GM21576 (cell line): ENCODE results near the gene TNIK.
A peak's percentile ranks its signal among the peaks of the same experiment; 100 is the strongest.

Source experiments
- ATAC-seq: cut with Tn5 transposase; IDR thresholded peaks from one replicate; pipeline ENCODE4 v1.9.1; 2021; ENCODE audit warnings: mild to moderate bottlenecking, moderate library complexity; ENCODE audit not compliant: unreplicated experiment

TNIK gene

GRCh38 chr3:171181907-171182690 is 278.1 kb downstream of the TNIK start:
- no peak for ATAC-seq

DNA sequence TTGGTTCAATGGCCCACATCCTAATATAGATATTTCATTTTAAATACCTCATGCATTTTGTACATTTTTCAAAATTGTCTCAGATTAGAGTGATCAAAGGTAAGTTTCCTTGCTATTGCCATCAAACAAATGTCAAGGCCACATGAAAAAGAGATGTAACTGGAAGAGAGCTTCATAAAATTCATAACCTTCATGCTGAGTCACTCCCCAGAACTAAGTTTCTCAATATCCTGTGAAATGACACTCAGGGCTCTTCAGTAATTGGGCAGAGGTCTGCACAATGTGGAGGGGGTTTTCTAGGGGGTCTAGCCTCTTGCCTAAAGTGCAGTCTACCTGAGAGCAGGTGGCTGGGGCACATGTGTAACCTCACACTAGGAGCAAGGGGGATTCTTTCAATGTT is 281.5 kb downstream of the TNIK start:
- ATAC-seq: no peak

GRCh38 chr3:171177553-171177952 is 282.7 kb downstream of the TNIK start:
- ATAC-seq: no peak

DNA sequence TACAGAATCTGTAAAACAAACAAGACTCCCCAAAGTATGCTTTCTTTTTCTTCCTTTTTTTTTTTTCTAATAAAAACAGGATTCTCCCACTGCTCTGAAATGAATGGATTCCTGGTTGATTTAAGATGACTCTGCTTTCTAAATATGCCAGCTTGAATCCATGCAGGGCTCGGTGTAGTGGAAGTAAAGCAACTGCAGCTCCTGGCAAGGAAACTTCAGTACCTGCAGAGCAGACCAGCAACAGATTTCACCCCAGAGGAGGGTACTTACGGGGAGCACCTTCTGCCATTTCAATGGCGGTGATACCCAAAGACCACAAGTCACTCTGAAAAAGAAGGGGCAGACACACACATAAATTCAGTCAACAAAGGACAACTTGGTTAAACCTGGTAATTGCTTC is 283.1 kb downstream of the TNIK start:
- ATAC-seq: no peak

DNA sequence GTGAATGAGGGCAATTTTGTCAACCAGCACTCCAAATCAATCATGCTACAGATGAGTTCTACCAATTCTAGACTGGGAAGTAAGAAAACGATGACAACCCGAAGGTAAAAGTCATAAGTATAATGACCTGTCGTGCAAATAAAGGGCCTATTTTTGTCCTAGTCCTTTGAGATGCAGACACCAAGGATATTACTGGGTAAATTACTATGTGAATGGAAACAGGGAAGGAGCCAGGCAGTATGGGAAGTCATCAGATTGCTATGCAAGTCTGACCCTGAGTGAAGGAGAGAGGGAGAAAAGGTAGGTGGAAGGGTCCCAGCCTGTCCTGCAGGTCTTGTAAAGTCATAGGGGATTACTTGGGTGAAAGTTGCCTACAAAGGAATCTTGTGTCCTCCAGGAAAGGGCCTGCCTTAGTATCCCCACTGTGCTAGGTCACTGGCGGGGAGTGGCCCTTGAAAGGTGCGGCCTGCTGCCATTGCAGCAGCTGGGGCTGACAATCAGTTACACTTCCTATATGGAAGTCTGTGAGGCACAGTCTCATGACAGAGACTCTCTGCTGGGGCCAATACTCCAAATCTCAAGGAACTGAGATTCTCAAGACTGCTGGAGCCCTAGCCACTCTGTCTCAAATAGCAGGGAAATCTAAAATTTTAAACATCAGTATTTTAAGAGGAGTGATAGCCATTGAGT is 283.8 kb downstream of the TNIK start:
- no peak for ATAC-seq

- no peak for ATAC-seq
Observed at GRCh38 chr3:171175741-171176234, 284.4 kb downstream of the TNIK start.

DNA sequence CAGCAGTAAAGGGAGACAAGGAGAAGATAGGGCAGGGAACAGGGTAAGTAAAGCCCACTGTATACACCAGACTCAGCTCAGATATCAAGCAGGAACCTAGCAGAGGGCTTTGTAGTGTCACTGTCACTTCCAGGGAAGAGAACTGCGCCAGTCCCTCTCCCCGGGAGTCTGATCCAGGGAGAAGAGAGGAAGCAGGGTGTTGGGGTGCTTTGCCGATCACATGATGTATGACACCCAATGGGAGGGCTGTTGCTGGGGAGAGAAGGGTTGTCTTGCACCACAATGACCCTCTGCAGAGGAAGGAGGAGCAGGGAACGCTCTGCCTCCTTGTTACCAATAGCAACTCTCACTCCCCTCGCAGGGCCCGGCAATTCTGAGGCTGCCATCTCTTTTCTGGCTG is 286.5 kb downstream of the TNIK start:
- ATAC-seq: no peak

- no peak for ATAC-seq
Observed at GRCh38 chr3:171172070-171172469, 288.1 kb downstream of the TNIK start.

DNA sequence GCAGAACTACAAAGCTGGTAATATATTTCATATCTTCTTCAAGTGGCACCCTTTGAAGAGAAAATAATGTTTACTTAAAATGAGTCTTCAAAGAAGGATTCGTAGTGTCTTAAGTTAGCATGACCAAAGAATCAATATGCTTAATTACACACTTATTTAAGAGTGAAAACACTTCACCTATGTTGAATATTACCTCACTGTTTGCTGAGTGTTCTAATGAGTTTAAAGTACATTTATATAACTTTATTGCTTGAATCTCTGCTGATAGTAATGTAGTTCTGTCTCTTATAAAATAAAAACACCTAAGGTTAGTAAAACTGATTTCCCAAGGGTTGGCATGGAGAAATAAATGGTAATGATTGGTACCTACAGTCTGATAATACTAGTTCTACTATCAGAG is 290.3 kb downstream of the TNIK start:
- ATAC-seq: no peak

- ATAC-seq: no peak
Observed at GRCh38 chr3:171169443-171169842, 290.8 kb downstream of the TNIK start.

DNA sequence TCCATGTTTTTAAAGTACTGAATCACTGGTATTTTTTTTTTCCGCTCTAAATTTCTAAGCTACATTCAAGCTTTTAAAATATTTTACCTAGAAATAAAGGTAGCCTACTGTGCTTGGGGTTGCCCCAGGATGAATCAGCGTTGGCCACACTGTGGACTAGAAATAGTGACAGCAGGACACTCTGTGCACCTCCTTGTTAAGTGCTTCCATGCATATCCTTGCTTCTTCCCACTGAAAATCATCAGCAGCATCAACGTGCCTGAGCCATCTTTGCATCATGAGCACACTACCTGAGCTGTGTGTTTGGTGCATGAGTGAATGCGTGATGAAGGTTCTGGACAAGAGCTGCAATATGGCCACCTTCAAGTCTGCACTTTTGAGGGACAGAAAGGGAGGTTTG is 291.7 kb downstream of the TNIK start:
- no peak for ATAC-seq

GRCh38 chr3:171168086-171168485 is 292.1 kb downstream of the TNIK start:
- ATAC-seq: no peak

- ATAC-seq: peak; percentile 33
Observed at GRCh38 chr3:171165983-171166382, 294.2 kb downstream of the TNIK start.

DNA sequence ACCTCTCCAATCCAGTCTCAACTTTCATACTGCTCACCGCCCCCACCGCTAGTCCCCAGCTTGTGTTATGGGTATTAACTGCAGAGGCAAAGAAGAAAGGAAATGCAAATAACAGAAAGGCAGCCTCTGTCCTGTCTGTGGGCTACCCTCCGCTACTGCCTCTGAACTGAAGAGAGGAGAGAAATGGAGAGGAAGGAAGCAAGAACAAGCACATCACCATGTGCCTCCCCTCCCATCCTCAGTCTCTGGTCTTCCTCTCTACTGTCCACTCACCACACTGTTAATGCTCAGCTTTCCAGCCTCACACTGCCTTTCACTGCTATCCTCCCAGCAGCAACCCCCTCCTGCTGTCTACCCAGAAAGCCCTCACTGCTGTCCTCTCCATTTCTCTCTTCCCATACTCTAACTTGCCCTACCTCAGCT is 294.7 kb downstream of the TNIK start:
- peak; percentile 56 for ATAC-seq

DNA sequence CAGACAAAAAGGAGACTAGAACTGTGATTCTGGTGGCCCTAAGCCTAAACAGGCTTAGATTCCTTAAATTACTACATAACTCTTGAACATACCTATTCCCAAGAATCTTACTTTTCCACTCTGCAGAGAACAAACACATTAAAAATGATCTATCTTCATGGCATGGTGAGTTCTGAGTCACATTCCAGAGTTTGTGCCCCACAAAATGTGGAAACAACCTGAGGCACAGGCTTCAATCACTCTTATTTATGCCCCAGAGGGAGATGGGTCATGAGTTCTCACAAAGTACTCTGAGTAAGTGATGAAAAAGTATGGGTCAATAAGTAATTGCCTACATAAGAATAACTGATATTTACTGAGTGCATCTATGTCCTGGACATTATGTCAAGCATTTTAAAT is 296.1 kb downstream of the TNIK start:
- ATAC-seq: no peak

- no peak for ATAC-seq
Observed at GRCh38 chr3:171163101-171164066, 296.8 kb downstream of the TNIK start.

- no peak for ATAC-seq
Observed at GRCh38 chr3:171160325-171160724, 299.9 kb downstream of the TNIK start.

- ATAC-seq: no peak
Observed at GRCh38 chr3:171159822-171160157, 300.4 kb downstream of the TNIK start.

DNA sequence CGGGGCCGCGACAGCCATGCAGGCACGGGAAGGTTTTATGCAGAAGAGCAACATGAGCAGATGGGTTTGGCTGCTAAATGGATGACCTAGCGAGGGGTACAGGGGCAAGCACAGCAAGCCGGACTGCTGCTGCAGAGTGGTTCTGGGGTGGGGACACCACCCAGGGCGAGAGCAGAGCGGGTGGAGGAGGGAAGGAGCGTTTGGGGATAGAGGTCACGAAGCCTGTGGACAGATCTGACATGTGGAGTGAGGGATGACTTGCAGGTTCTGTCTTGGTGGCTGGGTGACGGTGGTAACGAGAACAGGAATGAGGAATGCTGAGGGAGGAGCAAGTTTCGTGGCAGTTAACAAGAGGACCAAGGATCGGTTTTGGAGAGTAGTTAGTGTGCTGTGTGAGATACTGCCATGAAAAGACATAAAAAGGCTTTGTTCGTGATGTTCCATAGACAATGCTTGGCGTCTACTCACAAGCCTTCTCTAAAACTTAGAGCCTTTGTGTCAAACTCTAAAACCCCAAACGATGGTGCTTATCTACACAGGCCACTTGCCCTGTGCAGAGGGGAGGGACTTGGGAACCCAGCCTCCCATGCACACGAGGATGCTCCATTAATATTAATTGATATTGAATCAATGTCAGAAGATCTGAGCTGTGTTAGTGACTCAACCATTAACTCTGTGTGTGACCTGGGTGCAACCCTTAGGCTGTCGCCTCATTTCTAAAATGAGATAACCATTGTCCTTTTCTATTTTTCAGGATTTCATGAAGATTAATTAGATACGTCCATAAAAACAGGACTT is 301.0 kb downstream of the TNIK start:
- ATAC-seq: no peak

DNA sequence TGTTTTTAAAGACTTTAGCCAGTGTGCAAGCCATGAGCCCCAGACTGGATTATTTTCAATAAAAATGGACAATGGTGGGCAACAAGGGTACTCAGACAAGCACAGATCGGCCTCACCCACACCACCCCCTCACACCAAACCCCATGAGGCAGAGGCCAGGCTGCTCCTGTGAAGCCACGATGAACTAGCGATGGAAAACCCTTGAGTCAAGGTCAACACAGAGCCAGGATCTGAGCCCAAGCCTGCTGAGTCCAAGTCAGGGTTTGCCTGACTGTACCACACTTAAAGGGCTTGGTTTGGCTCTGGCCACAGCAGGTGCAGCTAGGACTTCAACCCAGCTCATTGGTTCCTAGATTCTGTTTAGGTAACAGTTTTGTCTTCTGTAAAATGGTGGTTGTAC is 302.2 kb downstream of the TNIK start:
- ATAC-seq: no peak
